Measurements from ENCODE around the gene PYGB.

PYGB gene

GRCh38 chr20:25247956-25248785 is at the start of gene PYGB:
PYGB (plus strand) TSS chr20:25248085; CDS start chr20:25248179, 94 bp downstream.
- DNase-seq, result peak; percentile 63 to 77

- no peak for DNase-seq
These were observed 49.1 kb upstream of the PYGB start for GRCh38 chr20:25198663-25199383.

DNA sequence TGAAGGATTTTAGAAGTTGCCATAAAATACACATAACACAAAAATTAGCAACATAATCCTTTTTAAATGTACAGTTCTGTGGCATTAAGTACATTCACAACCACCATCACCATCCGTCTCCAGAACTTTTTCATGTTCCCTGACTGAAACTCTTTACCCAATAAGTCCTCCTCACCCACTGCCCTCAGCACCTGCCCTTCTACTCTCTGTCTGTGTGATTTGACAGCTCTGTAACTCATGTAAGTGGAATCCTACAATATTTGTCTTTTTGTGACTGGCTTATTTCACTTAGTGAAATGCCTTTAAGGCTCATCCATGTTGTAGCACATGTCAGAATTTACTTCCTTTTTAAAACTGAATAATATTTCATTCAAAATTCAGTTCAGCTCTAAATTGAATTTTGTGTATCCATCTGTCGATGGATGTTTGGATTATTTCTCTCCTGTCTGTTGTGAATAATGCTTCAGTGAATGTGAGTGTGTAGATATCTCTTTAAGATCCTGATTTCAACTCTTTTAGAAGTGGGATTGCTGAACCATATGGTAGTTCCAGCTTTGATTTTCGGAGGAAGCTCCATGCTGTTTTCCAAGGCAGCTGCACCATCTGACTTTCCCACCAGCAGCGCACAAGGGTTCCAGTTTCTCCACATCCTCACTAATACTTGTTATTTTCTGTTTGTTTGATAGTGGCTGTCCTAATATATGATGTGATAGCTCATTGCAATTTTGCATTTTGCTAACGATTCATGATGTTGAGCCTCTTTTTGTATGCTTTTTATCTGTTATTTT is 48.2 kb upstream of the PYGB start:
- DNase-seq, result no peak

- DNase-seq, result no peak
These were observed 44.8 kb upstream of the PYGB start for GRCh38 chr20:25203089-25203488.

GRCh38 chr20:25203871-25204320 is 44.0 kb upstream of the PYGB start:
- DNase-seq, result no peak

DNA sequence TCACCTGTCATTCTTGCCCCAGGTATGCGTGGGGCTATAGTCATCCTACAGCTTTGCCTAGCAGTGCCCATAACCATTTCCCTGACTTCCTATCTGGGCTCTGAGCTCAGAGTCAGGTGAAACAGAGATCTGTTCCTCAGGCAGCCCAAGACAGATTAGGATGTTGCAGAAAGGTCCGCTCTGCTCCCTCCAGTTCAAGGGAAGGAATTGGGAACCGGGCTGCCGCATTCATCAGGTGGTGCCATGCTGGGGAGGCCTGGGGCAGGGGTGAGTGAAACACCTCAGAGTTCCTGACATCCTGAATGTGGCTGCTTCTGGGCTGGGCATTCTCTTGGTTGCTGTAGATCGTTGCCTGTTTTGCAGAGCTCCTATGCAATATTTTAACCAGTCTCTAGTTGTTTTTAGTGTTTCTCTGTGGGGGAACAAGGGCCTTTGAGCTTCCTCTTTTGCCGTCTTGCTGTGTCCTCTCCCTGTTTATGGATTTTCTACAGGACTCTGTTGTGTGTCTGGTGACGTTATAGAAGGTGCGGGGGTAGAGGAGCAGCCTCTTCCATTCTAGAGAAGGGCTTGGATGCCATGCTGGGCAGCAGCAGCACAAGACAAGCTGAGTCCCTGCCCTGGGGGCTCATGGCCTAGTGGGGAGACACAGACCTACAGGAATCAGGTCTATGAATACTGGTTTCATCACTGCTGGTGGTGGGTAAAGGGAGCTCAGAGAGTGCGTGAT is 43.2 kb upstream of the PYGB start:
- DNase-seq, result no peak

DNA sequence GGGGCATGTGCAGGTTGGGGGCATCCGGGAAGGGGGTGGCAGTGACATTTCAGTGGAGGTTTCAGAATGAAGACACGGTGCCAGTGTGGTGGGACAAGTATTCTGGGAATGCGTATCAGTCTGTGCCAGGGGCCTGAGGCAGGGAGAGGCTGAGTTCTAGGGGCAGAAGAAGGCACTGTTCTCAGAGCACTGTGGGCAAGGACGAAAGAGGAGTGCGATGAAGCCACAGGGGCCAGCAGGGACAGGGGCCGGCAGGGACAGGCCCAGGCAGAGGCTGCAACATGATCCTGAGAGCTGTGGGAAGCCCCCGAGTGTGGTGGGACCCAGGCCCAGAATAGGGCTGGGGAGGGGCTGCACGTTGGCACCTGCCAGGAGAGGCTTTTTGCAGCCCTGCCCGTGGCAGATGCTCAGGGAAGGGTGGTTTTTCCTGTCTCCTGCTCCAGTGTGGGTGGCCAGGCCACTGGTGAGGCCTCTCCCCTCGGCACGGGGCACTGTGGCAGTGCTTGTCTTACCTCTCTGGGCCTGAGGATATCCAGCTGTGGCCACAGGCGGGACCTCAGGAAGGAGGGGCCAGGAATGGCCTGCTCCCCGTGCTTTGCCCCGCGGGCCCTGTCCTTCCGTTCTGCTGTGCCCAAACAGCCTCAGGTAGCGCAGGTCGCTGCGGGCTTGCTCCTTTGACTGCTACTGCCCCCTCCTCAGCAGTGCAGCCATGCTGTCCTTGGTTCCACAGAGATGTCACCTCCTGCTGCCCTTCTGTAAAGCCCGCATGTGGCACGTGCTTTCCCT is 42.4 kb upstream of the PYGB start:
- DNase-seq, result no peak

DNA sequence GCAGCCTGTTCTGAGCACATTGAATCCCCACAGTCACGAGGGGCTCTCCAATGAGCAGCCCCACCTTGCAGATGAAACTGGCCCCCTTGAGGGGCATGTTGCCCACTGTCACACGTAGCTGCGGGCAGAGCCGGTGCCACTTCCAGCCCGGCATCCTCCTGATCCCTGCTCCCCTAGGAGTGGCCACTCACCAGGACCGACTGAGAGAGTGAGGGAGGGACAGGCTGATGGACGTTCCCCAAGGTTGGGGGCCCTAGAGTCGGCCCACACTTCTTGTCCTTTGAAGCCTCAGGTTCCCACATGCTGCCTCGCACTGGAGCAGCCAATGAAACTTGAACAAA is 41.9 kb upstream of the PYGB start:
- no peak for DNase-seq

DNA sequence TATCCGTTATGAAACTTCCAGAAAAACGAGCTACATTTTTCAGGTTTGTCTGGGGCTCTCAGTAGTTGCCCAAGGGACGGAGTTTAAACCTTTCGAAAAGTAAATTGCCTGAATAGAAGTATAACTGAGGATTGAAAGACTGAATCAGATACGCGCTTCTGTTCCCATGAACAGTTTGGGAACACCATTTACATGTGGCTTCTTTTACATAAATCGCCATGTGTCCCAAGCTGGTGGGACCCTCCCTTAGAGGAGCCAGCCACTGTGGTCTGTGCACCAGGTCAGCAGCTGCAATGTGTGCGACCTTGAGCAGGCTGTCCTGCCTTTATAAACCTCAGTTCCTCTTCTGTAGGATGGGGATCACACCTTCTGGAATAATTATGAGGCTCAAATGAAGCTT is 41.3 kb upstream of the PYGB start:
- no peak for DNase-seq

DNA sequence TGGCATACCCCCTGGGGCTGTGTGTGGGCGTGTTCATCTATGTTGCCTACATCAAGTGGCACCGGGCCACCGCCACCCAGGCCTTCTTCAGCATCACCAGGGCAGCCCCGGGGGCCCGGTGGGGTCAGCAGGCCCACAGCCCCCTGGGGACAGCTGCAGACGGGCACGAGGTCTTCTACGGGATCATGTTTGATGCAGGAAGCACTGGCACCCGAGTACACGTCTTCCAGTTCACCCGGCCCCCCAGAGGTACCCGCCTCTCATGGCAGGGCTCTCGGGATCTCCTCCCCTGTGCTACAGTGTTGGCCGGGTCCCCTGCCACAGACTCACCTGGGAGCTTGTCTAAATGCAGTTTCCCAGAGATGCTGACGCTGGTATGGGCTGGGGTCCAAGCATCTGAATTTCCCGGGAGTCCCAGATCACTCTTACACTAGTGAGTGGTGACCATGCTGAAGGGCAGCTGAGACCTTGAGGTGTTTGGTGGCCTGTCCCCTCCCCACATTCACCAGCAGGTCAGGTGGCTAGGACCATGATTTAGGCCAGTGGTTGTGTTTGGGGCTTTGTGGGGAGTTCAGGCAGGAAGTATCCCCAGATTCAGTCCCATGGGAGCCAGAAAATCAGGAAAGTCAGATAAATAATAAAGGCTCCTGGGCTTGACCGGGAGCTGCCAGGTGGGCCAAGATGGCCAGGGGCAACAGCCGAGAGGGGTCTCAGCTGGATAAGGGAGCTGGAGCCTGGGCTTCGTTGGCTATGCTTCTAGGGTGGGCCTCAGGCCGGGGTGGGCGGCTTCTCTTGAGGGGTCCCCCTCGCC is 40.5 kb upstream of the PYGB start:
- DNase-seq, result no peak

GRCh38 chr20:25207960-25208534 is 39.8 kb upstream of the PYGB start:
- DNase-seq, result no peak

GRCh38 chr20:25209400-25209799 is 38.5 kb upstream of the PYGB start:
- DNase-seq, result no peak

- no peak for DNase-seq
These were observed 38.0 kb upstream of the PYGB start for GRCh38 chr20:25209911-25210310.

GRCh38 chr20:25211273-25211672 is 36.6 kb upstream of the PYGB start:
- no peak for DNase-seq

- no peak for DNase-seq
These were observed 35.6 kb upstream of the PYGB start for GRCh38 chr20:25212242-25212641.

DNA sequence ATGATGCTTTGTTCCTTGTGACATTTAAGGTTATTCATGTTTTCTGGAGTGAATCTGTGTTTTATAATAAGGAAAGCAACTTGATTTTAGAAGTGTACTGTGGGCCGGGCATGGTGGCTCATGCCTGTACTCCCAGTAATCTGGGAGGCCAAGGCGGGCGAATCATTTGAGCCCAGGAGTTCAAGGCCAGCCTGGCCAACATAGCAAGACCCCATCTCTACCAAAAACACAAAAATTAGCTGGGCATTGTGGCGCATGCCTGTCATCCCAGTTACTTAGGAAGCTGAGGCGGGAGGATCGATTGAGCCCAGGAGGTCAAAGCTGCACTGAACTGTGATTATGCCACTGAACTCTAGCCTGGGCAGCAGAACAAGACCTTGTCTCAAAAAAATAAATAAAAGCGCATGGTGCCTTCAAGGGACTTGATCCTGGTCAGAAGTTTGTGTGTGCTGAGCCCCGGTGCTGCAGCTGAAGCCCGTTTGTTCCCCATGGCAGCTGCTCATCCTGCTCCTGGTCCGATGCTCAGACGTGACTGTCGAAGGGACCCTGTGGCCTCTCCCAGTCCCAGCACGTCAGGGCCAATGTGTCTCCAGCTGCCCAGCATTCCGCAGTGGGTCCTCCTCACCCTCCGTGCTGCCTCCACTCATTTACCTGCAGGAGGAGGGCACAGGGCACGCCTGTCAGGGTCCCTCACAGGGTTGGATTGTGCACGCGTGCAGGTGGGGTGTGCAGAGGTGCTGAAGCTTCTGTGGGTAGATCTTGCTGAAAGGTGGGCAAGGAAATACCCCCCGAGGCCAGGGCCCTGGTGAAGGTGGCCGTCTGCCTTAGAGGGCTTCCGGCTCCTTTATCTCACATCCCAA is 34.1 kb upstream of the PYGB start:
- DNase-seq, result no peak

GRCh38 chr20:25214426-25214790 is 33.5 kb upstream of the PYGB start:
- DNase-seq, result no peak

- no peak for DNase-seq
These were observed 33.1 kb upstream of the PYGB start for GRCh38 chr20:25214819-25215218.

- no peak for DNase-seq
These were observed 32.4 kb upstream of the PYGB start for GRCh38 chr20:25215521-25215920.
